ENCODE data around the gene KRTAP5-6.

KRTAP5-6 gene, protein sequence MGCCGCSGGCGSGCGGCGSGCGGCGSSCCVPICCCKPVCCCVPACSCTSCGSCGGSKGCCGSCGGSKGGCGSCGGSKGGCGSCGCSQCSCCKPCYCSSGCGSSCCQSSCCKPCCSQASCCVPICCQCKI

DNA sequence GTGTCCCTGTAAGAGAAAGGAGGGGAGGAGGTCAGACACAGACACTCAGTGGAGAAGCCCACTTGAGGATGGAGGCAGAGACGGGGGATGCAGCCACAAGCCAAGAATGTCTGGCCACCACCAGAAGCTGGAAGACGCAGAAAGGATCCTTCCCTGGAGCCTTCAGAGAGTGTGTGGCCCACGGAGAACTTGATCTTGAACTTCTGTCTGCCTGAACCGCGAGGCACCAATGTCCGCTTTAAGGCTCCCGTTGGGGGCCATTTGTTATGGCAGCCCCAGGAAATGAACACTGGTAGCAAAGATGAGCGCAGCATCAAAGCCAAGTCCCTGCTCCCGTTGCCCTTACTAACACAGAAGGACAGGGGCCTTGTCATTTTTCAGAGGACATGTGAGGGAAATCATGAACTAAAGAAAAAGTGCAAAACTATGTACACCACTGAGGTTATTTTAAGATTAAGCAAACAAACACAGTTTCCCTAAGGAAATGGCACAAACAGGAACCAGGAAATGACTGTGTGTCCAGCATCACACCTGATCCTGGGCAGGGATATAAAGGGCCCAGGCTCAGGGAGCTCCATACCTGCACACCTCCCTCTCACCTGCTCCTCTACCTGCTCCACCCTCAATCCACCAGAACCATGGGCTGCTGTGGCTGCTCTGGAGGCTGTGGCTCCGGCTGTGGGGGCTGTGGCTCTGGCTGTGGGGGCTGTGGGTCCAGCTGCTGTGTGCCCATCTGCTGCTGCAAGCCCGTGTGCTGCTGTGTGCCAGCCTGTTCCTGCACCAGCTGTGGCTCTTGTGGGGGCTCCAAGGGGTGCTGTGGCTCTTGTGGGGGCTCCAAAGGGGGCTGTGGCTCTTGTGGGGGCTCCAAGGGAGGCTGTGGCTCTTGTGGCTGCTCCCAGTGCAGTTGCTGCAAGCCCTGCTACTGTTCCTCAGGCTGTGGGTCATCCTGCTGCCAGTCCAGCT, at the start of gene KRTAP5-6:
TSS of gene KRTAP5-6 (plus strand) at position 588 of the 963 bp plus-strand sequence. CDS start at position 639, 51 bp downstream.
- DNase-seq = no peak

DNA sequence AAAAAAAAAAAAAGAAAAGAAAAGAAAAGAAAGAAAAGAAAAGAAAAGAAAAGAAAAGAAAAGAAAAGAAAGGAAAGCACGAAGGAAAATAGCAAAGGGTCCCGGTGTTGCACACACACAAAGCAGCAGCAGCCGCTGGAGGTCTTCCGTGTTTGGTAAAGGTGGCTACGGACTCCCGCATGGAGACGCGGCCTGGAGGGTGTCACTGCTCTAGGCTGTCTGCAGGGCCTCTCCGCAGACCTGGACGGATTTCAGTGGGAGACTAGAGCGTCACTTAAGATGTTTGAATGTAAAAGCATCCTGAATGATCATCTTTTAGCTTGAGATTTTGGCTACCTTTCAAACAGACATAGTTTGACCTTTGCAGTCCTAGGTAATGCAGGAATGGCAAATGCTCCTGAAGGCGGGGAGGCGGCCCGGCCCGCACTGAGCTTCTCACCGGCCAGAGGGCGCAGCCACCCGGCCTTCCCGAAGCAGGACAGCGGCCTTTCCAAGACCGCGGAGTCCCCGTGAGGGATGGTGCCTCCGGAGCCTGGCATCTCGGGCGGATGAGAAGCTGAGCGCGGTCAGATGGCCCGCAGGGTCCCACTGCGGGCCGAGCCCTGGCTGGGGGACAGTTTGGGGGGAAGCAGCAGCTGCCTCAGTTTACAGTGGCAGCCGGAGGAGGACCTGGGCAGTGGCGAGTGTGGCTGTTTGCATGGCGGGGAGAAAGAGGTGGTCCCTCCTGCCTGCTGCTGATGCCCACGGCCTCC, 48.9 kb upstream of the KRTAP5-6 start:
- DNase-seq = no peak

DNA sequence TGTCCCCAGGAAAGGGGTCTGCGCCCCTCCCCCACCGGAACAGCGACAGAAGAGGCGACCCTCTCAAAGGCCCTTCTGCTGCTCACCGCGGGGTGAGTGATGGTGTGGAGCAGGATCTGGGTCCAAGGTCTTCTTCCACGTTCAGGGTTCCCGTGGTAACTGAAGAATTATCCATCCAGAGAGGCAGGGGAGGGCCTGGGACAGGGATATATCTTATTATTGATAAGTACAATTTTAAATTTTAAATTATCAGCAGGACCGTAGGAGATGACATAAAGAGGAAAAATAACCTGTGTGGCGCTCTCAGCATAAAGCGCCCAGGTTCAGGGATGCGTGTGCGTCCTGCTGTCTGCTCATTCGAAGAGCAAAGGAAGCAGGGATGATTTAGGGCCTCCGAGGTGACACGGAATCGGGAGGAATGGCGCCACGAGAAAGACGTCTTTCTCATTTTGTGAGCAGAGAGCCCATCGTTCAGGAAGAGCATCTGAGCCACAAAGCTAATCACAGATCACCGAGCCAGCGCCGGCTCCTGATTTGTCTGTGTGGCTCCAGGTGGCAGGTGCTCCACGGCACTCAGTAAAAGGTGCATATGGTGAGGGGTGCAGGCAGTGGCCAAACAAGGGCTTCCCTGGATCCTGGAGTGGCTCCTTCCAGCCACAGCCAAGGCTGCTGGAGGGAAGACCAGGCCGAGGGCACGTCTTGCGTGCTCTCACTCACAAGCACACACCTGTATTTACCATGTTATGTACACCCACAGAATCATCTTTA, 48.2 kb upstream of the KRTAP5-6 start:
- no peak for DNase-seq

DNA sequence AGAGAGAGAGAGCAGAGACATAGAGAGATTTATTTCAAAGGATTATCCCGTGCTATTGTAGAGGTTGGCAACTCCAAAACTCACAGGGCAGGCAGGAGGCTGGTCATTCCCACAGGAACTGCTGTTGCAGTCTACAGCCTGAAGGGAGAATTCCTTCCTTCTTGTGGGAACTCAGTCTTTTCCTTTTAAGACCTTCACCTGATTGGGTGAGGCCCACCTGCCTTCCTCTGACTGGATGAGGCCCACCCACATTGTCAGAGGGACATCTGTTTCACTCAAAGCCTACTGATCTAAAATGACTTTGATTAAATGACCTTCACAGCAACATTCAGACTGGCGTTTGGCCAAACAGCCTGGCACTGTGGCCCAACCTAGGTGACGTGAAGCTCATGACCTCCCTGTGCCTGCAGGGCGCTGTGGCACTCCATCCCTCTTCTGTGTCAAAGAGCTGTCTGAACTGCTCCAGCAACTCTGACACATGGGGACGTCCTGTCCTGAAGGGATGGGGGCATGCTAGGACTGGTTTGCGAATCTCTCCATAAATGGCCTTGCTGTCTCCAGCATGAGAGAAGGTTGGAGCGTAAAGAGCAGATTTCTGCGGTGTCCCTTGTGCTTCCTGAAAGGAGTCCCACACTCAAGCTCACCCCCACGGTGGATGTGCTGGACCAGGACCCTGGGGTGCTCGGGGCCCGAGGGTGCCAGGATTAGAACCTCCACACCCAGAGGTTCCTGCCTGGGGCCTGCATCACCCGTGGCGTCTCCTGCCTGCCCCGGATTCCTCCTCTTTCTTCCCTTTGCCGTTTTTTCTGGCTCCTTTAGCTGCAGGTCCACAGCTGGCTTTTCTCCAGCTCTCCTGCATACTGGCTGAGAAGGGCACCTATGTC, 46.7 kb upstream of the KRTAP5-6 start:
- DNase-seq = no peak

DNA sequence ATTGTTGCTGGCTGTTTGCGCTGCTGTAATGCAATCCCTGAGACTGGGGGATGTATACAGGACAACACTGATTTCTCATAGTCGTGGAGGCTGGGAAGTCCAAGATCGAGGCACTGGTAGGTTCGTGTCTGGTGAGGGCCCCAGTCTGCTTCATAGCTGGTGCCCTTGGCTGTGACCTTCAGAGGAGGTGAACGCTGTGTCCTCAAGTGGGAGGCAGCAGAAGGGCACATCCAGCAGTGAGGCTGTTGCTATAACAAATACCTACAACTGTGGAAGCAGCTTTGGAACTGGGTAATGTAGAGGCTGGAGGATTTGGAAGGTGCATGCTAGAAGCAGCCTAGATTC, 46.1 kb upstream of the KRTAP5-6 start:
- DNase-seq = no peak

DNA sequence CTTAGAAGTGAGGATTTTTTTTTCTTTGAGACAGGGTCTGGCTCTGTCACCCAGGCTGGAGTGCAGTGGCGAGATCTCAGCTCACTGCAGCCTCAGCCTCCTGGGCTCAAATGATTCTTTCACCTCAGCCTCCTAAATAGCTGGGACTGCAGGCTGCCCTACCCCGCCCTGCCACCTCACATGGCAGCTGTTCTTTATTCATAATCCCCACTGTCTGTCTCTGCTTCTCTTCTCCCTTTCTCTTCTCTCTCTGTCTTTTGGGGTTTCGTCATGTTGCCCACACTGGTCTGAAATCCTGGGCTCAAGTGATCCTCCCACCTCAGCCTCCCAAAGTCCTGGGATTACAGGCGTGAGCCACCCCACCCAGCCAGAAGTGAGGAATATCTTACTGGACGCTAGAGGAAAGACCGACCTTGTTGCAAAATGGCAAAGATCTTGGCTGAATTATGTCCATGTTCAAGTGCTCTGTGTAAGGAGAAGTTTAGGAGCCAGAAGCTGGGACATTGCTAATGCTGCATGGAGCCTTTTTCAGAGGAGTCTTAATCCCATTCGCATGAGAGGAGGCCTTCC, 45.5 kb upstream of the KRTAP5-6 start:
- no peak for DNase-seq

DNA sequence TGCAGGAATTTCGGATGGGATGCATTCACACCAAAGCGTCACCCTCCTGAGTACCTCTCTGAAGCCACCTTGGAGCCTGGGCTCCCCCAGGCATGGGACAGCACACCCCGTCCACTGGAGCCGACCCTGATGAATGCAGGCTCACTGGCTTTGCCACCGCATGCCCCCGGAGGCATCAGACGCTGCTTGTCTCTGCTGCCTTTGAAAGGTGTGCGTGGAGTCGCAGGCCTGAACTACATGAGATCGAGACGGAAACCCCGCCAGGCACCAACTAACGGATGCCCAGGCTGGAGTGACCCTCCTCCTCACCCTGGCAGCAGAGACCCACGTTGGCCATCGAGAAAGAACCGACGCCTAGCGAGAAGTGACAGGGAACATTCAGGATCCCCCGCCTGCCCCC, 45.0 kb upstream of the KRTAP5-6 start:
- no peak for DNase-seq

DNA sequence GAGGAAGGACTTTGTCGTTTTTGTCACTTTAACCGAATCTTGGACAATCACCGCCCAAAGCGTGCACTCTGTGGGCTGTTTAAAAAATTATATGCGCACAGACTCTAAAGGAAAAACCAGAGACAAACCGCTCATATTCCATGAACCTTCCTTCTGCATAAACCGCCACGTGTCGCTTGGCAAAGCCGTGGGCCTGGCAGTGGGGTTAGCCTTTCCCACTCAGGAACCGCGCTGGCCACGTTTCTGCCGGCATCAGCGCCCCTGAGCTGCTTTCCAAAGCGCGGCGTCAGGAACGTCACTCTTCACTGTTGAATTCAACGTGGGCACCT, 44.6 kb upstream of the KRTAP5-6 start:
- no peak for DNase-seq

DNA sequence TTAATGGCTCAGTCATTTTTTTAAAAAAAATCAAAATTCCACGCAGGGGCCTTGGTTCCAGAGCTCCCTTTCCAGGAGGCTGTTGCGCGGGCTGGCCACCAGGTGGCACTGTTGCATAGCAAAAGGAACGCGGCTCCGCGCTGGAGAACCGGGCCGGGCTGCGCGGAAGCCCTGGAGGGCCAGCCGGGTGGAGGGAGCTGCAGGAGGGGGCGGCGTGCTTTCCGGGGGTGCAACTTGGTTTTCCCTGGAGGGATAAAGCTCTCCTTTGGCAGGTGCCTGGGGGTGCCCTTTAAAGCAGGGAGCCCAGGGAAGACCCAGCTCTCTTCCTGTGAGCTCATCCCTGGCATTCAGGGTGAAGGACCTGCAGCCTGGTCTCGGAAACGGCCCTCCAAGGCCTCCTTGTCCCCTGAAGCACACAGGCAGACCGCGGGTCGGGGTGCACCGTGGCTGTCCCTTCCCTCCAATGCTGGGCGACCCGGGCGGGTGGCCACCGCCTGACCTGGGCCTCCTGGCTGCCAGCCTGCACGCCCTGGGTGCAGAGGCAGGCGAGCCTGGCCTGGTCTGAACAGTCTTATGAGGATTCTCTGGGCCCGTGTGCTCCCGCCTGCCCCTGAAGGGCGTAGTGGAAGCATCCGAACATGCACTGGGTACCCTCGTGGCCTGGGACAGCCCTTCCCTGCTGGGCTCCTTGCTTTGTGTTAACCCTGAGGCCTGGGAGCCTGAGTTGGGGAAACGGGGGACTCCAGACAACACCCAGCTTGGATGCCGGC, 44.0 kb upstream of the KRTAP5-6 start:
- peak; percentile 95 for DNase-seq

DNA sequence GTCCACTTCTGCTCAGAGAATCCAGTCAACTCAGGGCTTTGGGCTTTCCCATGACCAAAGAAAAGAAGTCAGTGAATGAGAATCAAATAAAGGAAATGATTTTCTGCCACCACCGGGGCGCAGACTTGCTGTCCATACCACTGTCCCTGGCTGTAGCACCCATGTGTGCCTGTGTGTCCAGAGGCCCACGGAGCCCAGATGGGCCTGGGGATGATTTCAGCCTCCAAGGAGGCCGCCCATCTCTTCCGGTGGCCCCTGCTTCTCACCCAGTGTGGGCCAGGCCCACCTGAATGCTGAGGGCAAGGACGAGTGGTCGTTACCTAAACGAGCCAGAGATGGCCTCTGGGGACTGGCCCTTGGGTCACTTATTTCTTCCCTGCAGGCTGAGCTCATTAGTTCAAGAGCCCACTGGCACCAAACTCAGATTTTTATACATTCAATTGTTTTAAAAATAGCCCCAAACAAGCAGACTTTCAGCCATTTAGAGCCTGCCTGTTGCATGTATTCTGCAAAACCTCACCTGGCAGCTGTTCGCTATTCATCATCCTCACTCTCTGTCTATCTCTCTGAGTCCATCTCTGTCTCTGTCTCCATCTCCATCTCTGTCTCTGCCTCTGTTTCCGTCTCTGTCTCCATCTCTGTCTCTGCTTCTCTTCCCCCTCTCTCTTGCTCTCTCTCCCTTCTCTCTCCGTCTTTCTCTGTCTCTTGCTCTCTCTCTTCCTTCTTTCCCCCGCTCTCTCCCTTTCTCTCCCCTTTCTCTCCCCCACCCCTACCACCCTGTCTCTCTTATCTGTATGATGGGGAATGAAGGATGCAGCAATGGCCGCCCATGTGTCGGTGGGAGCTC, 43.2 kb upstream of the KRTAP5-6 start:
- DNase-seq = no peak

DNA sequence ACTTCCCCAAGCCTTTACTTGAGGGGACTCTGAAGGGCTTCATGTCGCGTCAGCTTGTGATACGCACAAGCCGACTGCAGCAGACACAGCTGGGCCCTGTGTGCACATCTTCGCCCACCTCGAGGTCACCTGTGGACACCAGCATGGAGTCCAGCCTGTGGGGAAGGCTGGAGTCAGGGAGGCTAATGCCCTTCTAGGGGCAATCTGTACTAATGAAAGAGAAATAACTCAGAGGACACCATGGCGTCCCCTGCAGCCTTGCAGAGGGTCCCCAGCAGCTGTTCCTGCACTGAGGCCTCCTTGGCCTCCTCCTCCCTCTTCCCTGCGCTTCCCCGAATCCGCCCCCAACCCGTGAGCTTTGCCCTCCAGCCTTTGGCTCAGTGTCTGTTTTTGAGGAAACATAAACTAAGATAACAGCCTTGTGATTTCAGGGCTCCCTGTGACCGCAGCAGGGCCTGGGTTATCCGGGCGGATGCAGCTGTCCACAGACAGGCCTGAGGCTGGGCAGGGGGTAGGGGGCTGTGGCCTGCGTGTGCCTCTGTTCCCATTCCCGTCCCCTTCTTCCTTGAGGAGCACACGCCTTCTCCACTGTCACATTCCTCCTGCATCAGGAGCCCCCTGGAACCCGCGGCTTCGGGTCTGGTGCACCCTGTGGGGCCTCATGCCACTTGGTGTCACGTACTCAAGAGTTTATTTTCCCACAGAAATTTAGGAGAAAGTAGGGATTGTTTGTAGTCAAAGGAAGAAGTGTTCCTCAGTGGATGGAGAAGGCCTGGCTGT, 42.4 kb upstream of the KRTAP5-6 start:
- no peak for DNase-seq

DNA sequence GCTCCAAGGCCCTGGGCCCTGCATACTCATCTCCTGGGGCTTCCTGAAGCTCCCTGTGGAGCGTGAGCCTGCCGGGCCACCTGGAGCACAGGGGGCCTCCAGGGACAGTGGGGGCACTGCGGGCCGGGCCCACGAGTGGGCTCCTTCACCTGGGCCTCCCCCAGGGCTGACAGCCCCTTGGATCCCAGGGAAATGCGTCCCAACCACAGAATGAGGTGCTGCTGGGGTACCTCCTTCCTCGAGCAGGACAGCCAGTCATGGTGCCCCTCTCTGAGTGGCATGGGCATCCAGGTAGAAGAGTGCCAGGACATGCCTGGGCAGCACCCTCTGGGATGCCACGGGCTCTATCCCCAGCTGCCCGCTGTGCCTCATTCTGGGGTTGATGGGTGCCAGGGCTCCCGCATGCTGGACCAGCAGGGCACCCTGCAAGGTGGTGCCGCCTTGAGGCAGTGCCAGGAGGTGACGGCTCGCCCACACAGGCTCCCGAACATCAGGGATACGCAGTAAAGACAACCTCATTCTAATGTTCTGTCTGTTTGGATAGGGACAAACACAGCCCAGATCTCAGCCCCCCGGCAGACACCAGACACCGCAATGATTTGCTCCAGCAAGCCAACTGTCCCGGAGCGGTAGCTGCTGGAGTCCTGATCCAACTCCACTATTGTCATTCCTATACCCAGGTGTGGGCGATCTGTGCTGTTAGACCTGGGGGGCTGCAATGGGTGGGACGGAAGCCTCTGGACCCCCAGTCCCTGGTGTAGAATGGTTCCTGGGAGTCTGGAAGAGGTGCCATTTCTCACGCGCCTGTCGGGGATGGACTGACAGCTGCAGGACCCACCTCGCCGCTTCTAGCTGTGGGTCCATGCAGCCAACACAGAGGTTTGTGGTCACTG, 41.6 kb upstream of the KRTAP5-6 start:
- DNase-seq = no peak

DNA sequence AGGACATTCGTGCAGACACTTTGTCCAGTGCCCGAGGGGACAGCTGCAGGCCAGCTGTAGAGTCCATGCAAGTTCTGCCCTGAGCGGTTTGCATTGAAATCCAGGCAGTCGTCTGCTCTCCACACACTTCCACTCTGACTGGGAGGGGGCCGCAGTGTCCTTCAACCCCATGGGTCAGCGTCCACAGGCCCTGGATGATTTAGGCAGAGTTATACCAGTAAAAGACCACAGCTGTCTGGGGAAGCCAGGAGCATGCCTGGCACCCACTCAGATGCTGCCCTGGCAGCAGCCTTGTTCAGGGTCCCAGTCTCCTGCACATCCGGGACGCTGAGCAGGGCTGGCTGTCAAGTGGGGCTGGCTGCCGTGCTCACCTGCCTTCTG, 40.9 kb upstream of the KRTAP5-6 start:
- DNase-seq = no peak

DNA sequence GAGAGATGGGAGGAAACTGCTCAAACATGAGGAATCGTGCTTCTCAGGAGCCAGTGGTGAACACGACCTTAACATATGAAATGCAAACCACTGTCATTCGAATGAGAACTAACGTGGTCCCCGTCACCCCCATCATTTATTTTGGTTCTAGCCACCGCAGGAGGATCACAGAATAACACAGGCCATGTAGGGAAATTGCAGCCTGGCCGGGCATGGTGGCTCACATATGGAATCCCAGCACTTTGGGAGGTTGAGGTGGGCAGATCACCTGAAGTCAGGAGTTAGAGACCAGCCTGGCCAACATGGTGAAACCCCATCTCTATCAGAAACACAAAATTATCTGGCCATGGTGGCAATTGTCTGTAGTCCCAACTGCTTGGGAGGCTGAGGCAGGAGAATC, 40.3 kb upstream of the KRTAP5-6 start:
- DNase-seq = no peak

DNA sequence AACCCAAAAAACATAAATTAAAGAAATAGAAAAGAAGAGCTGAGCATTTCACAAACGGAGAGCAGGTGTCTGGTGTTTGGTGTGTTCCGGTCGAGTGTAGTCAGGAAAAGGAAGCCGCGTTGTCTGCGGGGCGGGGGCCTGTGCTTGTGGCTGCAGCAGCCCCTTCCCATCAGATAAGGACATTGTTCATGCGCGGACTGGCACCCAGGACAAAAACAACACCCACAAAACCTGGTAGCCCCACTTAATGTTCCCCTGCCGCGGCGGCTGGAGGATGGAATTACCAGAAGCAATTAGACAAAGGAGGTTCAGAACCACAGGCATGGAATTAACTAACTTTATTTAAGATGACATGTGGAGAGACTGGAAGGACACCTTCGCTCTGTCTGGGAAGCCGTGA, 37.5 kb upstream of the KRTAP5-6 start:
- no peak for DNase-seq

DNA sequence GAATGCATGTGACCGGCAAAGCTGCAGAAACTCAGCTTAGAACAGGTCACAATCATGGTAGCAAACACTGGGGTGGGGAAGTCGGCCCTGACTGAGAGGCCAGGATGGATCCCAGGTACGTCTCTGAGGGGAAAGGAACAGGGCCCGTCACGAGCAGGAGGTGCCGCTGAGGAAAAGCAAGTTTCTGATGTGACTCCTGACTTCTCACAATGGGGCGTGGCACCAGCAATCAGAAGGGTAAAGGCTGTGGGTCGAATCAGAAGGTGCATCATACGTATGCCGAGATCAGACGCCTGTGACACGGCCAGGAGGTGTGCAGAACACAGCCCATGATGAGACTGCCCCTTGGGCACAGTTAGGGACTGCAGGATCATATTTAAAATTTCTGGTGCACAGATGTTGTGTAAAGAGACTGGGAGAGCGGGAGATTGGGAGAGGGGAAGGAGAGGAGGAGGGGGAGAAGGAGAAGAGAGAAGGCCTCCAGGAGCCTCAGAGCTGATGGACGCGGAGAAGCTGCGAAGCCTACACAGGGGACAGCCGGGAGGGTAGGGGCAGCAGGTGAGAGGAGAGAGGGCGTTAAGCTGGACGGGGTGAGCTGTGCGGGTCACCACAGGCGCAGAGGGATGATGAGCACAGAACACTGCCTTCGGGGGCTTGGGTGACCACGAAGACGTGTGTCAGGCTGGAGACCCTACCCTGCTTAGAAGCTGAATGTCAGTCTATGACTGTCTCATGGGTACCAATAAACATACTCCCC, 36.7 kb upstream of the KRTAP5-6 start:
- no peak for DNase-seq
